ENCODE data around the gene ART5.

The ART5 gene

DNA sequence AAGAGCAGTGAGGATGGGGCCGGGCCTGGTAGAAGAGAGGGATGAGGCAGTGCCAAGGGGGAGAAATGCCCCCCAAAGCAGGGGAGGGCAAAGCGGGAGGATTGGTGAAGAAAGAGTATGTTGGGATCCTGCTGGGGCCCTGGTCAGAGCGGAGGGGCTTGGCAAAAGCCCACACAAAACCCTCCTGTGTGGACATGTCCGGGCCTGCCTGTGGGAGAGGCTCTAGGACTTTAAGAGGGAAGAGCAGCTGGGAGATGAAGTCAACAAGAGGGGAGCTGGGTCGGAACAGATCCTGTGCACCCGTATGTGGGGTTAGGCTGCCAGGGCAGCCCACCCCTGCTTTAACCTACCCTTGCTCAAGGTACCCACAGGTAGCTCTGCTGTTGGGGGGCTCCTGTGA lies 25.8 kb downstream of the ART5 start:
- Histone ChIP-seq H3K27me3 (ENCODE audit: insufficient read depth, low read length) (no peaks in the 10 kb centered on the region), H3K4me2 (ENCODE audit: low read length) (no peak overlapping the region), H3K36me3 (ENCODE audit: insufficient read depth, low read length) (no peaks in the 10 kb centered on the region), H3K9me3 (ENCODE audit: low read length) (peaks cover 4% of the 10 kb centered on the region; the same call in 1 of the 2 replicates), H3K4me3 (ENCODE audit: low read depth, low read length, poor library complexity, severe bottlenecking) (no peak overlapping the region), H3K4me1 (ENCODE audit: insufficient read depth, low read length, severe bottlenecking) (no peaks in the 10 kb centered on the region), H3F3A (ENCODE audit: insufficient read depth, low read length) (no peaks in the 10 kb centered on the region), H3K9ac (ENCODE audit: low read length) (no peak overlapping the region), H2AFZ (ENCODE audit: low read length) (no peak overlapping the region), H3K27ac (ENCODE audit: low read depth, low read length, poor library complexity, severe bottlenecking) (no peak overlapping the region), H4K20me1 (ENCODE audit: insufficient read depth, low read length) (no peaks in the 10 kb centered on the region), H3K9me2 (ENCODE audit: low read depth, low read length) (no peaks in the 10 kb centered on the region), H3K79me2 (ENCODE audit: insufficient read depth, low read length) (no peaks in the 10 kb centered on the region)
- no peak for TF ChIP-seq EZH2 (IDR thresholded peaks at IDR 0.05; ENCODE audit: borderline replicate concordance, low read length)
- TF ChIP-seq, protein P1, sequence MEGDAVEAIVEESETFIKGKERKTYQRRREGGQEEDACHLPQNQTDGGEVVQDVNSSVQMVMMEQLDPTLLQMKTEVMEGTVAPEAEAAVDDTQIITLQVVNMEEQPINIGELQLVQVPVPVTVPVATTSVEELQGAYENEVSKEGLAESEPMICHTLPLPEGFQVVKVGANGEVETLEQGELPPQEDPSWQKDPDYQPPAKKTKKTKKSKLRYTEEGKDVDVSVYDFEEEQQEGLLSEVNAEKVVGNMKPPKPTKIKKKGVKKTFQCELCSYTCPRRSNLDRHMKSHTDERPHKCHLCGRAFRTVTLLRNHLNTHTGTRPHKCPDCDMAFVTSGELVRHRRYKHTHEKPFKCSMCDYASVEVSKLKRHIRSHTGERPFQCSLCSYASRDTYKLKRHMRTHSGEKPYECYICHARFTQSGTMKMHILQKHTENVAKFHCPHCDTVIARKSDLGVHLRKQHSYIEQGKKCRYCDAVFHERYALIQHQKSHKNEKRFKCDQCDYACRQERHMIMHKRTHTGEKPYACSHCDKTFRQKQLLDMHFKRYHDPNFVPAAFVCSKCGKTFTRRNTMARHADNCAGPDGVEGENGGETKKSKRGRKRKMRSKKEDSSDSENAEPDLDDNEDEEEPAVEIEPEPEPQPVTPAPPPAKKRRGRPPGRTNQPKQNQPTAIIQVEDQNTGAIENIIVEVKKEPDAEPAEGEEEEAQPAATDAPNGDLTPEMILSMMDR (IDR thresholded peaks at IDR 0.05; ENCODE audit: low read length) = no peak

DNA sequence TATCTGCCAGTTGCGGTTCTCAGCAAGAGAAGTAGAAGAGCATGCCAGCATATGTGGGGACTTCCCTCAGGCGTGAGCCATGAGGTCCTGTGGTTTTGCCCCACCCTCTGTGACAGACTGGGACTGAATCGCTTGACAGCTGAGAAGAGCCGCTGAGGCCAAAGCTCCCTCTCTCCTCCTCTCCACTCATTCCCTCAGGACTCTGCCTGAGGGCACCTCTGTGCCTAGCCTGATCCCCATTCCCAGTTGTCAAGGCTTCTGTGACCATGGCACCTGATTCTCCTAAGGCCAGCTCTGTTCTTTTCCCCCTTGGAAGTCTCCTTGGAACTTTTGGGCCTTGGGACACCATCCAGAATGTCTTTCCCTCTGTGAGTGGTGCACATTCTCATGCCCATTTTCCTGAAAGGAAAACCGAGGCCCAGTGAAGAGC lies 27.0 kb downstream of the ART5 start:
- H3K79me2 ChIP-seq (ENCODE audit: insufficient read depth, low read length) = no peaks in the 10 kb centered on the region
- no peaks in the 10 kb centered on the region for H3K36me3 ChIP-seq (ENCODE audit: insufficient read depth, low read length)
- no peaks in the 10 kb centered on the region for H3K9me2 ChIP-seq (ENCODE audit: low read depth, low read length)
- H3F3A ChIP-seq (ENCODE audit: insufficient read depth, low read length) = no peaks in the 10 kb centered on the region
- H3K4me2 ChIP-seq (ENCODE audit: low read length) = no peak overlapping the region
- H3K9ac ChIP-seq (ENCODE audit: low read length) = no peak overlapping the region
- TF ChIP-seq, protein P1 (IDR thresholded peaks at IDR 0.05; ENCODE audit: low read length) = no peak
- TF ChIP-seq EZH2 (IDR thresholded peaks at IDR 0.05; ENCODE audit: borderline replicate concordance, low read length) = no peak
- no peaks in the 10 kb centered on the region for H4K20me1 ChIP-seq (ENCODE audit: insufficient read depth, low read length)
- no peak overlapping the region for H3K27ac ChIP-seq (ENCODE audit: low read depth, low read length, poor library complexity, severe bottlenecking)
- peaks cover 4% of the 10 kb centered on the region; the same call in 1 of the 2 replicates for H3K9me3 ChIP-seq (ENCODE audit: low read length)
- H2AFZ ChIP-seq (ENCODE audit: low read length) = no peak overlapping the region
- no peaks in the 10 kb centered on the region for H3K4me1 ChIP-seq (ENCODE audit: insufficient read depth, low read length, severe bottlenecking)
- H3K27me3 ChIP-seq (ENCODE audit: insufficient read depth, low read length) = no peaks in the 10 kb centered on the region
- H3K4me3 ChIP-seq (ENCODE audit: low read depth, low read length, poor library complexity, severe bottlenecking) = no peak overlapping the region

DNA sequence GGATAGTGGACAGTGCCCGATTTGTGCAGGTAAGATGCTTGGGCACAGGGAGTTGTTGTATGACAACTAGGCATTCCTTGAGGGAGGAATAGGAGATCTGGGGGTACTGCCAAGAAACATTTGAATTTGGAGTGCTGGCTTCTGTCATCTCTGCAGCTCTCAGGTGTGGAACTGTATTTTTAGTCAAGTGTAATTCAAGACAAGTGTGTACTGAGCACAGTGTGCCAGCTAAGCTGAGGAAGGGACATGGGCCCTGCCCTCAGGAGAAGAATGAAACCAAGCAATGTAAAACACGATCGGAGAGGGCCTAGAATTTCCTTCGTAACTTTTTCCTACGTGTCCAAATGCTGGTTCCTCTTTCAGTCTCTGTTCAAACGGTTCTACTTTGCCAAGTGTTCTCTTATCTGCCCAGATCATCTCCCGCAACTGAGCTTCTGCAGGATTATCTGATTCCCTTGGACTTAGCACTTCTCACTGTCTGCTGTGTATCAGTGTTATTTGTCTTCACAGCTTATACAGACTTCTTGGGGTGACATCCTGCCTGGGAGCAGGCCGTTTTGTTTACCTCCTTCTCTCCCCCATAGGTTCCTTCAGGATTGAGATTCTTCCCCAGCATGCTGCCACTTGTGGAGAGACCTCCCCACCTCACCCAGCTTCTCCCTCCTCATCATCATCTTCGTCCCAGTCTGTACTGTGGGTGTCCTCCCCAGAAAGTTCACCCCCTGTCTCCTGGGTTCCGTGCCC lies 27.6 kb downstream of the ART5 start:
- Histone ChIP-seq H3K4me3 (ENCODE audit: low read depth, low read length, poor library complexity, severe bottlenecking) (no peak overlapping the region), H3K36me3 (ENCODE audit: insufficient read depth, low read length) (no peaks in the 10 kb centered on the region), H3K9ac (ENCODE audit: low read length) (no peak overlapping the region), H3K9me2 (ENCODE audit: low read depth, low read length) (no peaks in the 10 kb centered on the region), H3K79me2 (ENCODE audit: insufficient read depth, low read length) (no peaks in the 10 kb centered on the region), H3K4me1 (ENCODE audit: insufficient read depth, low read length, severe bottlenecking) (no peaks in the 10 kb centered on the region), H3K9me3 (ENCODE audit: low read length) (peaks cover 4% of the 10 kb centered on the region; the same call in 1 of the 2 replicates), H4K20me1 (ENCODE audit: insufficient read depth, low read length) (no peaks in the 10 kb centered on the region), H2AFZ (ENCODE audit: low read length) (no peak overlapping the region), H3K4me2 (ENCODE audit: low read length) (no peak overlapping the region), H3F3A (ENCODE audit: insufficient read depth, low read length) (no peaks in the 10 kb centered on the region), H3K27ac (ENCODE audit: low read depth, low read length, poor library complexity, severe bottlenecking) (no peak overlapping the region), H3K27me3 (ENCODE audit: insufficient read depth, low read length) (no peaks in the 10 kb centered on the region)
- TF ChIP-seq, protein P1 (IDR thresholded peaks at IDR 0.05; ENCODE audit: low read length) = no peak
- no peak for TF ChIP-seq EZH2 (IDR thresholded peaks at IDR 0.05; ENCODE audit: borderline replicate concordance, low read length)
